ENCODE results near the gene SCYL1.

Gene SCYL1

DNA sequence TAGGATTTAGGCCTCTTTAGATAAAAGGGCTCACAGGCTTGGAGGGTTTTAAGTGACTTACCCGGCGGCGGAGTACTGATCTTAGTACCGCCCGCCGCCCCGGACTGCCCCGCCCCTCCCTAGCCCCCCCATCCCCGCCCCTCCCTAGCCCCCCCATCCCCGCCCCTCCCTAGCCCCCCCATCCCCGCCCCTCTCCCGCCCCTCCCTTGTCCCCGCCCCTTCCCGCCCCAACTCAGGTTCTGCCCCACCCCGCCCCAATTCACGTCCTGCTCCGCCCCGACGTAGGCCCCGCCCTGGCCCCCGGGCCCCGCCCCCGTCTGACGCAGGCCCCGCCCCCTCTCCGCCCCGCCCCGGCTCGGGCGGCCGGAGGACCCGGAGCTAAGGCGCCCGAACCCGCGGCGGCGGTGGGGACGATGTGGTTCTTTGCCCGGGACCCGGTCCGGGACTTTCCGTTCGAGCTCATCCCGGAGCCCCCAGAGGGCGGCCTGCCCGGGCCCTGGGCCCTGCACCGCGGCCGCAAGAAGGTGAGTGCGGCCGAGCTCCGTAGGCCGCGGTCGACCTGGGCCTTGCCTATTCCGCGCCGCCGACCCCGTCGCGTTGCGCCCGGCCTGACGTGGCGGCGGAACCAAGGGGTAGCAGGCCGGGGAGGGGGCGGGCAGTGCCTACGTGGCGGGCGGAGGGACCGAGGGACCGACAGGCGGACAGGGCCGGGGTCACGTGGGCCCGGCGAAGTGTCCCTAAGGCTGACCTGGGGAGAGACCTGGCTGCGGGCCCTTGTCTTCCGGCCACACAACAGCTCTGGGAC is at the start of gene SCYL1:
Gene SCYL1 (plus strand): TSS at position 343 of the 805 bp plus-strand sequence. CDS start 71 bp downstream, at position 414.
- FAIRE-seq, result no peak
- DNase-seq (ENCODE audit: extremely low spot score, insufficient read length, low read depth), result peak; percentile 88

DNA sequence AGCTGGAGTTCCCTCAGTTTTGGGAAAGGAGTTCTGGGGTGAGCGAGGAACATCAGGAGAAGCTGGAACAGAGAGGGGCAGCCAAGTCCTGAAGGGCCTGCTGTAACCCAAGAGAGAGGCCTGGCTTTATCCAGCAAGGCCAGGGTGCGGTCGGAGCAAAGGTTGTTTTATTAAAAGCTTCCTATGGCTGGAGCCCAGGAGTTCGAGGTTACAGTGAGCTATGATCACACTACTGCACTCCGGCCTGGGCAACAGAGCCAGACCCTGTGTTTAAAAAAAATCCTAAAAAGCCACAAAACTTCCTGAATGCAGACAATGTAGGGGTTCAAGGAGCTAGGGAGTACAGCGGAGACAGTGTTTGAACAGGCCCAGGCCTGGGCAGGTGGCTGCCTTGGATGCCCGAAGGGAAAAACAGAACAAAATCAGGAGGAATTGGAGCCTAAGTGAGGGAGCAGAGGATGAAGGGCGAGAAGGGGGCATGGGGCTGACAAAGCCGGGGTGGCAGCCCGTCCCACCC is 48.2 kb upstream of the SCYL1 start:
- DNase-seq (ENCODE audit: extremely low spot score, insufficient read length, low read depth) (no peak), FAIRE-seq (no peak)

DNA sequence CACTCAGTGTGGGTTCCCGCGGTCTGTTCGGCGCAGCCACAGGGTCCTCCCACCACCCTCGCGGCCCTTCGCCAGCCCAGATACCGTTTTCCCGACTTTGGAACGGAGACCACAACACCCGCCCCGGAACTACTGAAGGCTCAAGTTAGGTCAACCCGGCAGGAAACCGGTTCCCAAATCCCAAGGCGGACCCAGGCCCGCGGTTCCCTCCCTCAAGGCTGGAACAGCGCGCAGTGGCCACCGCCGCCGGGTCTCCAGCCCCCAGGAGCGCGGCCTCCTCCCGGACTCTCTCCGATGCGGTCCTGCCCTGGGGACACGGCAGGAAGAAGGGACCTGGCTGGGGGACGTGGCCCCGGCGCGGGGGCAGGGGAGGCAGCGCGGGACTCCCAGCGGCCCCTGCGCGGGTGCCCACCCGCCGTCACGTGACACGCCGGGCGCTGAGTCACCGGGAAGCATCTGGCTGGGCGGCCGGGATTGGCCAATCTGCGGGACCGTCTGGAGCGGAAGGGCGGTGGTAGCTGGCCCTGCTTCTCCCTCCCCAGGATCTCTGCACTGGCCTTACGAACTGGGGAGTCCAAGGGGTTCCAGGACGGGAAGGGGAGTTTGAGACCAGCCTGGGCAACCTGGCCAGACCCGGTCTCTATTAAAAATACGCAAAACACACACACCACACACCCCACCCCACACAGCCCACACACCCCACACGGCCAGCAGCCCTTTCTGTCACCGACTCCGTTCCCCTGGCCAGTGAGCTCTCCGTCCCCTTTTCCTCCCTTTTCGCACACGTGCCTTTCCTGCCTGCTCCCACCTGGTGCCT is 47.5 kb upstream of the SCYL1 start:
- peak; percentile 73 for FAIRE-seq

DNA sequence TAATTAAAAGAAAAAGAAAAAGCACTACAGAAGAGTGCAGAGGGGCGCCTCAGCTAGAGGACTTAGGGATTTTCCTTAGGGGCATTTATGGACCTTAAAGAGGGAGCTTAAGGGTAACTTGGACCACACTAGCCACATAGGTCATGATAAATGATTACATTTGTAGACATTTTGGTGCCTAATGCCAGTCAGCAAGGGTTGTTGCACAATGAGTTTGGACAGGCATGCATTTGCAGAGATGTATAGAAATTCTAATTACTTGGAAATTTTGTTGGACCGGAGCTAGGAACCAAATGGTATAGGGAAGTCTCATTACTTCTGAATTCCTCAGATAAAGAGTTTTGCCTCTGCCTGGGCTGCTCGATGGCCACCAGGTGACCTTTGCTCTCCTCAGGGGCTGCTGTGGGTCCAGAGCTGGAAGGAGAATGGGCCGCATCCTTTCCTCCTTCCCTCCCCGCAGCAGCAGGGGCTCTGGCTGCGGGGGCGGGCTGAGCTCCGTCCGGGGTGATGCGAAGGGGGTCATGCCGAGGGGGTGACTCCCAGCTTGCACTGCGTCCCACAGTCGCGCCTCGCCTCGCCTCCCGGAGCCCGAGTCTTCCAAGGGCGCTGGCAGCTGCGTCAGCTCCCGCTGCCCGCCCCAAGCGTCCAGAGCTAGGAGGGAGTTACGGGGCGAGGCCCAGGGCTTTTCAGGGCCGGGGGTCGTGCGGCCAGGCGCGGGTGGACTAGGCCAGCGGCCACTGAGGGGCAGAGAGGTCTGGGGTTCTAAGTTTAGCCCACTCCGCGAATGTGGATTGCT is 46.3 kb upstream of the SCYL1 start:
- DNase-seq (ENCODE audit: extremely low spot score, insufficient read length, low read depth) (no peak), FAIRE-seq (no peak)

More for the DNA sequence above, 47.5 kb upstream of the SCYL1 start:
- peak; percentile 89 for DNase-seq (ENCODE audit: extremely low spot score, insufficient read length, low read depth)

DNA sequence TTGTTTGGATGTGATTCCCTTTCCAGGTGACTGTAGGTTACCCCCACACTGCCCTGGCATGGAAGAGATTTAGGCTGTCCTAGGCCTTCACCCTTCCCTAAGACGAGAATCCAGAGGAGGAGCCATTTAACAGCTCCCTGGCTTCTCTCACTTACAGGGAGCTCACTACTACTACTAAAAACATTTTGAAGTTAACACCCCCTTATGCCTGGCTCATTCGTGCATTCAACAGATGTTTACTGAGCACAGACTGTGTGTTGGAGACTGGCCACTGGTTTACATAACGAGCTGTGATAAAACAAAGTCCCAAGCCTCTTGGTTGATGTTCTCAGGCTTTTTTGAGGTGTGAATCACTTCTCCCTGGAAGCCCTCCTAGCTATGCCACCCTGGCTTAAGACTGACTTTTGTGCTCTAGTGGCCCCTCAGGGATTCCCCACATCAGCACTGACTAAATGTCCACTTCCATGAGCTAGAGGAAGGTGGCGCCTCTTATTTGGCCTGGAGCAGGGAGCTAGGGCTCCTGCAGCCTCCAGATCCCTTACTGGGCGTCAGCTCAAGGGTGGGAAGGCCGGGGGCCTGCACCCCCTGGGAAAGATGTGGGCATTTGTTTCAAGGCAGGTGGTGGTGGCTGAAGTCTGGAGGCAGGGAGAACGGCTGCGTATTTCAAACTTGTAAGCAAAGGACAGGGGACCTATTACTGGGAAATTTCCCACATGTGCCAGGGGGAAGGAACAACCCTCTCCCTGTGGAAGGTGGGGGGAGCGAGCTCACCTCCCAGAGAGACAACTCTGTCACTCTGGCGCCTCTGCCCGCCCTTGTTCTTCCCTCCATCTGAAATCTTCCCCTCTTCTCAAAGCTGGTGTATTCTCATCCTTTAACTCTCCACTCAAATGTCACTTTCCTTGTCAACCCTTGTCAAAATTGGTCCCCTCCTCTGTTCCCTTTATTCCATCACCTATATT is 45.4 kb upstream of the SCYL1 start:
- FAIRE-seq (no peak), DNase-seq (ENCODE audit: extremely low spot score, insufficient read length, low read depth) (no peak)

DNA sequence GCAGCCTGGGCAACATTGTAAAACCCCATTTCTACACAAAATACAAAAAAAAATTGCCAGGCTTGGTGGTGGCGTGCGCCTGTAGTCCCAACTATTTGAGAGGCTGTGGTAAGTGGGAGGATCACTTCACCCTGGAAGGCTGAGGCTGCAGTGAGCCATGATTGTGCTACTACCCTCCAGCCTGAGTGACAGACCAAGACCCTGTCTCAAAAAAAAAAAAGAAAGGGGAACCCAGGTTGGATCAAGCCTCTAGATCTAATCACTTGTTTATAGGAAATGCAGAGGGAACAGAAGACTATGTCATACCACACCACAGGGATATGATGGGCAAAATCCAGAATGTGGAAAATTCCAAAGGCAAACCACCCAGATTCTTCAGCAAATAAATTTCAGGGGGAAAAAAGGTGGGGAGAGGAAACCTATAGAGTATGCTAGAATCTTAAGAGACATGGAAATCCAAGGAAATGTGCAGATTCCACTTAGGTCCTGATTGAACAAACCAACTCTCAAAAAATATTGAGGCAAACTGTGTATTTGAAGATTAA is 42.5 kb upstream of the SCYL1 start:
- FAIRE-seq, result no peak

DNA sequence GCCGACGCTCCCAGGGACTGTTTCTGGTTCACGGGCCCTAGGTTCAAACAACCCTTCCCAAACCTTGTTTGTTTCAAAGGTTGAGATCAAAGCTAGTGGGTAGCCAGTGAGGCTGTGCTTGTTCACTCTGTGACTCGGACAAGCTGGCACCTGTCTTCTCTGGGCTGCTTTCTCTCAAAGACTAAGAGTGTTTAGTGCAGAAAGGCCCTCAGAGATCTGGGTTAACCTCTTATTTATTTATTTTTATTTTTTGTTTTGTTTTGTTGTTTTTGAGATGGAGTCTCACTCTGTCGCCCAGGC is 39.0 kb upstream of the SCYL1 start:
- DNase-seq (ENCODE audit: extremely low spot score, insufficient read length, low read depth), result no peak
- FAIRE-seq, result no peak

More for the DNA sequence above, 42.5 kb upstream of the SCYL1 start:
- DNase-seq (ENCODE audit: extremely low spot score, insufficient read length, low read depth), result no peak

DNA sequence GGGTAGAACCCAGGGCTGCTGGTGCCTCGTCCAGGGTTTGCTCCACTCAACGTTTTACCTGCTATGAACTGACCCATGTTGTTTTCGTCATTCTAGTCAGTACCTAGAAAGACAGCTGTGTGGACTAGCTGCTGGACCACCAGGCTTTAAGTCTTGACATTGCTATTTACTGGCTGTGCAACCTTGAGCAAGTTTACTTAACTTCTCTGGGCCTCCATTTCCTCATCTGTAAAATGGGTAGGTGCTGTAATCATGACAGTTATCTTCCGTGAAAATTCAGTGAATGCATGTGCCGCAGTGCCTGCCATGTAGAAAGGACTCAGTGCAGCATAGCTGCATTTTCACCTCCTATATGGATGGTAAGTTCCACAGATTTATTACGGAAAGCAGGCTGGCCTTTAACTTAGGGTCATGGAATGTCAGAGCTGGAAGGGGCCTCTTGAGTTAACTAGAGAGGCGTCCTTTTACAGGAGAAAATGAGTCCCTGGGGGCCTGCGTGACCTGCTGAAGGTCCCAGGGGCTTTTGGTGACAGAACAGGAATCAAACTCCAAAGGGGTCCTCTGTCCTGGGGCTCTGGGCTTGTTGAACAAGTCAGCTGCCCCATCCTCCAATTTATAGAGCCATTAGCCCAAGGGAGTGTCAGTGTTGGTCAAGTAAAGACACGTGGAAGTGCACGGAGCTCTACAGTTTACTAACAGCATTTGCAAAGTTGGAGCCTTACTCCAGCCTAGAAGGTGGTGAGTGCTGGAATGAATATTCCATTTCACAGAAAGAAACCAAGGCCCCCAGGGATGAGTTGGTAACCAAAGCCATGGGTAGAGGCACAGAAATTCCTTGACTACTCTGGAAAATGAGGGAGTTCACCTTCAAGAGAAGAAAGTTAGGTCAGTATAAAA is 38.1 kb upstream of the SCYL1 start:
- FAIRE-seq, result no peak
- no peak for DNase-seq (ENCODE audit: extremely low spot score, insufficient read length, low read depth)

DNA sequence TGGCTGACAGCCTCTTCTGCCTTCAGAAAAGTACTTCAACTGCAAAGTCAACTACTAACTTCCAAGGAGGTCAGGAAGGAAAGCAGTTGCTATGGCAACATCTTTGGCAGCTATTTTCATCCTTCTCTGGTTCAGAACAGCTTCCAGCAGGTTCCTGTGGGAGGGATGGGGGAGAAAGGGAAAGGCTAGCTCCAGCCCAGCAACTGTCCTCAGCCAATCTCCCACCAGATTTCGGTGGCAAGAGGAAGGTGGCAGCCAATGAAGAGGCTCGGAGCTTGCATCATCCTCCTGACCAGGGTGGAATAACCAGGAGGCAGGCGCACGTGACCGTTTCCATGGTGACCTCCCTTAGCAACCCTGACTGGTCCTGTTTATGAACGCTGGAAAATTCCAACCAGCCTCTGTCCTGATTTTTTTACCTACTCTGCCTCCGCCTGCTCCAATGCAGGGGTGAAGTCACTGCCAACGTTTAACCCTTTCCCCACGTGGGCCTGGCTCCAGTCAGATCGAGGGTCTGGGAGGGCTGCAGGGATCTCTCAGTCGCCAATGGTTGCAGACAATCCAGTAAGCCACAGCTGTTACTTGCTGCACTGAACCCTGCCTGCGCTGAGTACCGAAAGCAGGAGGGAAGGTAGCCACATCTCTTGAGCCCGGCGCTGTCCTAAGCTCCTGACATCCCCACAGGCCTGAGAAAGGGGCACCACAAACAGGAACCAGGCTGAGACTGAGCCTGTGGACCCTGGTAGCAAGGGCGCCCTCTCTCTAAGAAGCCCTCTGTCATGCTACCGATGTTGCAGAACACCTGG is 37.2 kb upstream of the SCYL1 start:
- FAIRE-seq, result no peak
- DNase-seq (ENCODE audit: extremely low spot score, insufficient read length, low read depth), result no peak

DNA sequence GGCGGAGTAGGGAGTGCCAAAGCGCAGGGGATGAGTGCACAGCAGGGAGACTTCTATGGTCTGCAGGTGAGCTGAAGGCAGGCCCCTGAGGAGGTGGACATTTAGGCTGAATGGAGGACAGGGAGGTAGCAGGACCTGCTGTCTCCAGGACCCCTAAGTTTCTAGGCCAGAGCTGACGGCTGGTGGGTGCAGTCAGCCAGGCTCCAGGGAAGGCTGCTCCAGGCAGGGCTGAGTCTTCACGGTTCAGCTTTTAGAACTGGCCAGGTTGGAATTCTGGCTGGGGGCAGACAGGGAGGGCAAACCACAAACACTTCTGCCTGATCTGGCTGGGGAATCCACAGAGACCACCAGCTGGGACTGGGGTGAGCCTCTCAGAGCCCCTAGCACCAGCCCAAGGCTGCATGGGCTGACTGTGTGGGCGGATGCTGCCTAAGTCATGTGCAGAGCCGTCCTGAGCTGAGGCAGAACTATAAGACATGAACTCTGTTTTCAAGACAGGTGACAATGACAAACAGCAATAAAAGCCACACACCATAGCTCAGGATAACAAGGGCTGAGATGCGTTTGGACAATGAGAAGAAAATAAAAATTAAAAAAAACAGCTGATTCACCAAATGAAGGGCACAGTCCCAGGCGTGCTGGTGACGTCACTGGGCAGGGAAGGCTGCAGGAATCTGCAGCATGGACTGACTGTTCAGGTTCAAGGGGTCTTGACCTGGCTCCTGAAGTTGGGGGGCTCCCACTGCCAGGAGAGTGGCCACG is 36.4 kb upstream of the SCYL1 start:
- FAIRE-seq (no peak), DNase-seq (ENCODE audit: extremely low spot score, insufficient read length, low read depth) (no peak)

DNA sequence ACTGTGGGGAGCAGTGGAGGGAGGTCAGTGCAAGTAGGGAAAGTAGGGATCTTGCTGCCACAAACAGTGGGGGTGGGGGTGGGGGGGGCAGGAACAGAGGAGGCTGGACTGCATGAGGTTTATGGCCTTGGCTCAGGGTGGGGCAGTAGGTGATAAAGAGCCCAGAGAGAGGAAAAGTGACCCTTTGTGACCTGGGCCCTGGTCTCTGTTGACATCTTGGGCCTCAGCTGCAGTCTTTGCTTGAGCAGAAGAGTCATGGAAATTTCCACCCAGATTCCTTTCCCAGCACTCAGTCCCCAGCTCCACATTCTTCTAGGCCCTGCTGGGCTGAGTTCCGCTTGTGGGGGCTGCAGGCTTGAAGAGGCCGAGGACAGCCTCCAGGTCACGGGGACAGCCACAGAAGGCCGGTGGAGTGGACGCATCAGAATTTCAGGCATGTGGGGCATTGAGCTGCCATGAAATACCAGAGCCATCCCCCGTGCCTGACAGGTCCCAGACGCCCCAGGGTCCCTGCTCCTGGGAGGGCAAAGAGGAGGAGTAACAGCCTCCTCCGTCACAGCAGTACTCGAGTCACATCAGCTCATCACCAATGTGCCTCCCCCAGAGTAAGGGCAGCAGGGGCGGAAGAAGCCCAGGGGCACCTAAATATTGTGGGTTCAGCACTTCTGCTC is 35.7 kb upstream of the SCYL1 start:
- DNase-seq (ENCODE audit: extremely low spot score, insufficient read length, low read depth), result no peak
- no peak for FAIRE-seq

DNA sequence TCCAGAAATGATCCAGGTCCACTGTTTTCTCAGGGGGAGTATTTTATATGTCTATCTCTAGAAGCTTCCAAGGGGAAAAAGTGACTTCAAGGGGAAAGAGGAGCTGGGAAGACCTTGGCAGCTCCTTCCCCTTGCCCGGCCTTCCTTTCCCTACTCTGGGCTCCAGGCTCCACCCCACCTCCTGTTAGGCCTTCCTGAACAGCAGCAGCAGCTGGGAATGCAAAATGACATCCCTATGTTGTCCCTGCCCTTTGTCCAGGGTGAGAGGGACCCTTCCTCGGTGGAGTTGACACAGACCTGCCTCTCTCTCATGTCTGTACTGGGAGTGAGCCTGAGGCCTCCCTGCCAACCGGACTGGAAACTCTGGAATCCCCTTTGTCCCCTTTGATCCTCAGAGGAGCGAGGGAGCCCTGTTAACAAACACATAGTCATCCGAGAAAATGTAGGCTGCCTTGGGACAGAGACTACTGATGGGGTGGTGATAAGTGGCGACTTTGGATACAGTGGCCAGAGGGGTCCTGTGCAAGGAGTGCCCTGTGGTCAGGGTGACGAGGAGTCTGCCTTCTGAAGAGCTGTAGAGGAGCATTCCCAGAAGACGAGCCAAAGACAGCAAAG is 35.1 kb upstream of the SCYL1 start:
- FAIRE-seq (no peak), DNase-seq (ENCODE audit: extremely low spot score, insufficient read length, low read depth) (no peak)

DNA sequence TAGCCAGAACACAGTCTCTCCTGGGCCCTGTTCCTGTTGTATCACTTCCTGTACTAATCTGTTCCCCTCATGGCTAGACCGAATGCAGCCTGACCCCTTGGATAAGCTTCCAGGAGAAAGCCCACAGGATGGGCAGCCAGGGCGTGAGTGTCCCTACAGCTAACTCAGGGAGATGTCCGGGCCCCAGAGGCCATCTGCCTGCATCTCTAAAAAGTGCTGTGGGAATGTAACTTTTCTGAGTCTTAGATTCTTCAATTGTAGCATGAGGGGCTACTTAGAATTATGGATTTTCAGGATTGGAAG is 33.8 kb upstream of the SCYL1 start:
- DNase-seq (ENCODE audit: extremely low spot score, insufficient read length, low read depth), result no peak
- FAIRE-seq, result no peak

DNA sequence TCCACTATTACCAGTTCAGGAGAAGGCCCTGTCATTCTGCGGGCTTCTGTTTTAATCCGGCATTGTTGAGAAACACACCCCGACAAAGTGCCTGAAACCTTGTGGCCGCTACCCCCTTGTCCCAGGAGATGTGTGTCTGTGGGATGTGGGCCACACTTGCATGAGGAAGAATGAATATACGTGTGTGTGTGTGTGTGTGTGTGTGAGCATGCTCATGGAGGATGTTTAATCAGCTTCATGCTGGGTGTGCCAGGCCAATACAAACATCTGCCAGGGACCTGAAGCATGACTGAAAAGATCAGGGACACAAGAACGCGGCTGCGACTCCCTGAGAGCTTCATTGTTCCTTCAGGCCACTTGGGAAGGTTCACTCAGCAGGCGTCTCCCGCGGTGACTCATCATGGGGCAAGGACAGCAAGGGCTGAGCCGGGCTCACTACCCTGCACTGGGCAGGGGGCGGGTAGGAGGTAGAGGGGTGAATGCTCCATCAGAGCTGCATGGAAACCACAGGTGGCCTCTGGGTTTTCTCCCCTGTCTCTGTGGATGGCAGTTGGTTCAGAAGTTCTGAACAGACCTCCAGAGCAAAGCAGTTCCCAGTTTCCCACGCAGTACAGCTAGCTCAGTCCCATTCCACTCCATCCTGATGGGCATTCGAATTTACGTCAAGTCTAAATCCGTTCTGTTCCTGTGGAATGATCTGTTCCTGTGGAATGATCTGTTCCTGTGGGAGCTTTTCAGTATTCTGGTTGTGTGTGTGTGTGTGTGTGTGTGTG is 33.1 kb upstream of the SCYL1 start:
- FAIRE-seq (peak; percentile 5), DNase-seq (ENCODE audit: extremely low spot score, insufficient read length, low read depth) (no peak)

DNA sequence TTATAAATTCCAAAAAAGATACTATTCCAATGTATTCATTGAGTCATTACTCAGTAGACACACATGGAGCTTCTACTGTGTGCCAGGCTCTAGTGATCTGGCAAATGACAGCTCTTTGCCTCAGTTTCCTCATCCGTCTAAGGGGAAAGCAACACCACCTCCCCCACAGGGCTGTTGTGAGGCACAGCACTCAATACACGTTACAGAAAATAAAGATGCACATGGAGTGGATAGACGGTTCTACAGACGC is 32.6 kb upstream of the SCYL1 start:
- FAIRE-seq (no peak), DNase-seq (ENCODE audit: extremely low spot score, insufficient read length, low read depth) (no peak)
